K562 (cell line): ENCODE results near the gene SAT1. TPM values are rescaled to one million over a fixed set of nuclear protein-coding genes. Genes with fewer than 3 reads are reported as not detected.

Experiments
- ATAC-seq: fragments of 200-7000 bp; cut with Tn5 transposase; 3 replicates; pipeline ENCODE4 v1.9.1; 2020; ENCODE audit warnings: moderate library complexity
- BruUV-seq: library from RNA; stranded (reverse); fragments of 400-500 nt; replicated peaks from 2 replicates; lab custom pipeline; 2021; lab: Mats Ljungman, UMichigan
- CTCF ChIA-PET: fragments of 300-600 bp; formaldehyde crosslinking; extraction: SDS; loops from one replicate; lab custom pipeline; 2021; ENCODE audit warnings: low intra/inter-chr PET ratio; lab: Yijun Ruan, JAX
- POLR2A ChIA-PET: fragments of 300-600, 350-650 bp; sonication (Branson Sonifier 250); formaldehyde crosslinking; extraction: SDS; loops from one replicate; lab custom pipeline; 2021; ENCODE audit warnings: antibody characterized with exemption, inconsistent platforms; lab: Yijun Ruan, JAX
- DNase-seq, 4 experiments: peaks; one replicate each; pipeline versions ENCODE4 v3.0.0 to v3.0.0-alpha.2; 2011 to 2018; ENCODE audit warnings: low spot score in 3 of 4, mixed read lengths in 3 of 4; ENCODE audit errors: extremely low read depth in 1 of 4
- FAIRE-seq: peaks from 2 replicates; lab custom pipeline; 2011; peaks lifted over from hg19 to GRCh38; lab: Jason Lieb, UNC
- H2AFZ ChIP-seq: 2 replicates; pipeline ENCODE4 v1.6.0; 2011; ENCODE audit warnings: low read depth, low read length, control low read depth, inconsistent platforms
- H3K27ac ChIP-seq: fragments of 200-600 bp; 3 replicates; pipeline ENCODE4 v1.8.0; 2011; ENCODE audit warnings: low read depth, mild to moderate bottlenecking, control low read depth, inconsistent platforms, low read length, moderate library complexity, mixed read lengths; ENCODE audit errors: extremely low read depth
- H3K27me3 ChIP-seq, 2 experiments: fragments of 300-600 bp in 1 of 2; 2 replicates in 1 of 2; 3 replicates in 1 of 2; pipeline versions ENCODE4 v1.6.0 to v1.8.0; 2011; ENCODE audit warnings: inconsistent platforms in 2 of 2, low read length in 2 of 2, mild to moderate bottlenecking in 1 of 2, mixed read lengths in 1 of 2, moderate library complexity in 1 of 2; ENCODE audit not compliant: control insufficient read depth in 2 of 2, insufficient read depth in 2 of 2
- H3K36me3 ChIP-seq: fragments of 300-600 bp; 3 replicates; pipeline ENCODE4 v1.8.0; 2011; ENCODE audit warnings: mild to moderate bottlenecking, low read length, inconsistent platforms; ENCODE audit not compliant: control insufficient read depth, insufficient read depth
- H3K4me1 ChIP-seq, 2 experiments: fragments of 200-600 bp in 1 of 2; replicated peaks in 1 of 2; 2 replicates in 1 of 2; 3 replicates in 1 of 2; pipeline versions ENCODE4 v1.5.1 to v1.8.0; 2011; ENCODE audit warnings: inconsistent platforms in 2 of 2, low read length in 2 of 2, mild to moderate bottlenecking in 1 of 2, mixed read lengths in 1 of 2, moderate library complexity in 1 of 2; ENCODE audit not compliant: control insufficient read depth in 2 of 2, insufficient read depth in 2 of 2
- H3K4me2 ChIP-seq: 2 replicates; pipeline ENCODE4 v1.6.1; 2011; ENCODE audit warnings: low read length, control low read depth, inconsistent platforms, mixed read lengths; ENCODE audit not compliant: insufficient read depth
- H3K4me3 ChIP-seq: fragments of 200-600 bp; sonication (generic), shearing (Covaris generic); 2 replicates; pipeline ENCODE4 v1.5.1; 2016; ENCODE audit warnings: control low read depth, inconsistent platforms
- H3K79me2 ChIP-seq: fragments of 200-600 bp; 3 replicates; pipeline ENCODE4 v1.8.0; 2011; ENCODE audit warnings: low read length, inconsistent platforms; ENCODE audit not compliant: control insufficient read depth, insufficient read depth
- H3K9ac ChIP-seq, 2 experiments: 2 replicates each; pipeline versions ENCODE4 v1.6.0 to v1.6.1; 2011; ENCODE audit warnings: low read depth in 2 of 2, low read length in 2 of 2, control low read depth in 1 of 2, inconsistent platforms in 1 of 2, mild to moderate bottlenecking in 1 of 2, mixed read lengths in 1 of 2; ENCODE audit not compliant: insufficient read depth in 1 of 2
- H3K9me1 ChIP-seq: one replicate; pipeline ENCODE4 v1.6.0; 2011; ENCODE audit warnings: inconsistent platforms, mild to moderate bottlenecking, low read length, moderate library complexity; ENCODE audit not compliant: control insufficient read depth, insufficient read depth
- H3K9me3 ChIP-seq: replicated peaks from 2 replicates; pipeline ENCODE4 v1.5.1; 2011; ENCODE audit warnings: low read depth, low read length, inconsistent platforms; ENCODE audit not compliant: control insufficient read depth, insufficient read depth
- H4K20me1 ChIP-seq: replicated peaks from 2 replicates; pipeline ENCODE4 v1.6.1; 2011; ENCODE audit warnings: low read length, inconsistent platforms, mixed read lengths; ENCODE audit not compliant: control insufficient read depth, insufficient read depth
- BRF1 ChIP-seq: IDR thresholded peaks from 3 replicates; pipeline ENCODE4 v1.6.1; 2011; ENCODE audit warnings: borderline replicate concordance, mild to moderate bottlenecking; ENCODE audit not compliant: insufficient read length; ENCODE audit errors: extremely low read depth
- FUS ChIP-seq: fragments of 200-400 bp; formaldehyde crosslinking; optimal IDR thresholded peaks from 2 replicates; pipeline ENCODE3; 2017; ENCODE audit warnings: low read depth, low read length
- MAFF ChIP-seq: IDR thresholded peaks from 2 replicates; pipeline ENCODE4 v1.6.1; 2012; ENCODE audit warnings: low read length, improper control_type of control experiment
- MIER1 ChIP-seq: fragments of 450-650 bp; IDR thresholded peaks from 2 replicates; pipeline ENCODE4 v1.6.1; 2016; ENCODE audit warnings: antibody characterized with exemption, mild to moderate bottlenecking, low read depth
- RFX5 ChIP-seq: IDR thresholded peaks from 2 replicates; pipeline ENCODE4 v1.6.1; 2011; ENCODE audit warnings: low read depth, mild to moderate bottlenecking, improper control_type of control experiment, low read length
- SAP30 ChIP-seq: fragments of 200-600 bp; sonication (generic); IDR thresholded peaks from 2 replicates; pipeline ENCODE4 v1.6.1; 2012; ENCODE audit warnings: borderline replicate concordance, low read depth, mild to moderate bottlenecking, moderate library complexity, low read length, control low read depth, inconsistent platforms; ENCODE audit not compliant: insufficient read depth, poor library complexity, severe bottlenecking
- ZBTB33 ChIP-seq: sonication (generic); formaldehyde crosslinking; IDR thresholded peaks from 2 replicates; pipeline ENCODE4 v1.8.1; 2023; ENCODE audit warnings: mild to moderate bottlenecking, missing genetic modification reagents
- ZNF140 ChIP-seq: fragments of 250-450 bp; sonication (Bioruptor Pico); IDR thresholded peaks from 2 replicates; pipeline ENCODE4 v1.8.0; 2021; ENCODE audit warnings: moderate library complexity, mild to moderate bottlenecking, inconsistent platforms
- ZNF165 ChIP-seq: fragments of 250-450 bp; sonication (Bioruptor Pico); IDR thresholded peaks from 2 replicates; pipeline ENCODE4 v1.4.0; 2020; ENCODE audit warnings: borderline replicate concordance
- ZNF263 ChIP-seq: sonication (generic); formaldehyde crosslinking; IDR thresholded peaks from 2 replicates; pipeline ENCODE4 v1.8.0; 2022; ENCODE audit warnings: mild to moderate bottlenecking, missing genetic modification reagents, borderline replicate concordance
- ZNF655 ChIP-seq: fragments of 250-450 bp; sonication (Bioruptor Pico); IDR thresholded peaks from 2 replicates; pipeline ENCODE4 v1.5.0; 2021
- ZNF717 ChIP-seq: fragments of 250-450 bp; sonication (Bioruptor Pico); IDR thresholded peaks from 2 replicates; pipeline ENCODE4 v1.5.0; 2021
- ZNF76 ChIP-seq: fragments of 250-450 bp; sonication (Bioruptor Pico); IDR thresholded peaks from 2 replicates; pipeline ENCODE4 v1.4.0; 2020; ENCODE audit warnings: mild to moderate bottlenecking, moderate library complexity, borderline replicate concordance
- WGBS: fragments of 100-300 bp; shearing (Covaris generic); methylation state at CpG from one replicate; pipeline ENCODE4 v1.1.6; 2016; ENCODE audit warnings: low coverage, mixed read lengths; ENCODE audit not compliant: insufficient coverage; ENCODE audit errors: missing lambda C conversion rate; 5-methylcytosine and 5-hydroxymethylcytosine counted together
- in situ Hi-C: fragments of 300-500 bp; cut with MboI; formaldehyde crosslinking; loops from 4 replicates; pipeline ENCODE4 v1.15.0; 2018; ENCODE audit warnings: inconsistent platforms, mixed read lengths
- intact Hi-C: fragments of 100-400 bp; cut with micrococcal nuclease; formaldehyde crosslinking; loops from 2 replicates; pipeline ENCODE4 v1.14.2; 2022
- polyA plus RNA-seq, 8 experiments: library from polyadenylated mRNA; depleted of rRNA in 4 of 8; stranded (reverse) in 5 of 8; unstranded in 3 of 8; fragments of >200 nt; fragmentation: Nextera tagmentation in 2 of 8; fragmentation: Illumina TruSeq in 1 of 8; extraction: Ambion mirVana in 2 of 8; extraction: Trizol in 1 of 8; gene quantifications; 2 replicates each; pipeline versions ENCODE4 v1.2.1 to v1.2.3, GENCODE V29; 2011 to 2014; ENCODE audit warnings: inconsistent platforms in 1 of 8, missing spikeins in 1 of 8
- total RNA-seq, 7 experiments: library from RNA; depleted of rRNA in 6 of 7; stranded (reverse); fragments of >200 nt in 6 of 7; fragmentation: Illumina TruSeq in 2 of 7; extraction: Trizol in 2 of 7; gene quantifications; 2 replicates each; pipeline versions ENCODE4 v1.2.1 to v1.2.3, GENCODE V29; 2011 to 2021; ENCODE audit warnings: low replicate concordance in 1 of 7

Gene SAT1
- total and polyA plus RNA-seq, 9 of the 15 experiments (the other 6 are each of a cell fraction or from before 2014, with no cell fraction given), result 47.4 to 194 (median 74.1) TPM

- DNase-seq (no peak), ATAC-seq (no peak), FAIRE-seq (no peak)
- Histone ChIP-seq H3K27ac (no peak overlapping the region), H3K9me1 (no peaks in the 10 kb centered on the region), H3K4me3 (no peak overlapping the region), H3K4me1 (no peaks in the 10 kb centered on the region; a peak in 2 of 5 replicates), H3K9me3 (no peaks in the 10 kb centered on the region), H3K9ac (no peak overlapping the region), H3K27me3 (no peaks in the 10 kb centered on the region), H3K4me2 (no peak overlapping the region), H3K36me3 (peaks cover 11% of the 10 kb centered on the region), H4K20me1 (no peaks in the 10 kb centered on the region), H3K79me2 (no peaks in the 10 kb centered on the region), H2AFZ (no peak overlapping the region)
- in situ Hi-C loops, result no loop called here
- ChIA-PET CTCF (no interaction called here), POLR2A (no interaction called here)
- intact Hi-C loops, result no loop called here
- TF ChIP-seq ZNF655, result no peak
- TF ChIP-seq ZNF717 (CRISPR knock-in tag), result no peak
- BruUV-seq, result no TSS peak
- 67% methylated on average over 1 of the region's 11 CpGs for WGBS
Observed at GRCh38 chrX:23790155-23790497, 7.2 kb downstream of the SAT1 start.

- BruUV-seq, result no TSS peak
- Histone ChIP-seq H3K9ac (no peak overlapping the region), H3K36me3 (no peaks in the 10 kb centered on the region), H3K4me1 (no peaks in the 10 kb centered on the region), H2AFZ (no peak overlapping the region), H3K27me3 (no peaks in the 10 kb centered on the region), H4K20me1 (no peaks in the 10 kb centered on the region), H3K9me1 (no peaks in the 10 kb centered on the region), H3K79me2 (no peaks in the 10 kb centered on the region), H3K9me3 (no peaks in the 10 kb centered on the region), H3K4me2 (no peak overlapping the region), H3K4me3 (no peak overlapping the region), H3K27ac (no peak overlapping the region)
- 54% methylated on average over 6 of the region's 6 CpGs for WGBS
- ATAC-seq, result no peak
- FAIRE-seq, result no peak
- intact Hi-C loops (no loop called here), in situ Hi-C loops (no loop called here)
- DNase-seq, result no peak
- CTCF ChIA-PET, result no interaction called here
- POLR2A ChIA-PET, result interaction anchor here (0.7 to 1.5 kb wide), 2 partner anchors 9 to 109 kb away, joined by 5 to 7 read pairs; partner anchors contain the start of gene SAT1
- TF ChIP-seq SAP30 (no peak), ZNF76 (CRISPR knock-in tag) (no peak), BRF1 (no peak), ZNF263 (CRISPR knock-in tag) (no peak), ZNF140 (CRISPR knock-in tag) (no peak), ZNF165 (CRISPR knock-in tag) (no peak), RFX5 (no peak), FUS (no peak), MIER1 (no peak), ZBTB33 (no peak), MAFF (no peak)
Observed at GRCh38 chrX:23792861-23793553, 10.0 kb downstream of the SAT1 start.
